ENCODE data around the gene TK1.

The TK1 gene

GRCh38 chr17:78131172-78132083 lies 55.4 kb downstream of the TK1 start:
- peak; percentile 83 for DNase-seq
- Mint-ChIP-seq H3K36me3 (ENCODE audit: low read depth) (peaks cover 59% of the 10 kb centered on the region), H3K27me3 (no peaks in the 10 kb centered on the region), H3K27ac (peak overlapping the region; percentile 97), H3K9me3 (no peaks in the 10 kb centered on the region), H3K4me1 (ENCODE audit: low read depth) (peaks cover 71% of the 10 kb centered on the region), H3K4me3 (peak overlapping the region; percentile 93)

- DNase-seq, result peak; percentile 76
- no peaks in the 10 kb centered on the region for H3K27me3 Mint-ChIP-seq
- H3K9me3 Mint-ChIP-seq, result no peaks in the 10 kb centered on the region
- peaks cover 70% of the 10 kb centered on the region for H3K4me1 Mint-ChIP-seq (ENCODE audit: low read depth)
- H3K36me3 Mint-ChIP-seq (ENCODE audit: low read depth), result peaks cover 54% of the 10 kb centered on the region
- H3K4me3 Mint-ChIP-seq, result peak within 1 kb of the TSS; percentile 93
- peak within 1 kb of the TSS; percentile 97 for H3K27ac Mint-ChIP-seq
Observed at GRCh38 chr17:78130437-78131101, 56.3 kb downstream of the TK1 start, which contains the start of gene TMC8. TSS of gene TMC8 (plus strand) at chr17:78130771. CDS start at chr17:78131589, 818 bp downstream.

GRCh38 chr17:78130090-78130436 lies 56.8 kb downstream of the TK1 start:
- H3K4me1 Mint-ChIP-seq (ENCODE audit: low read depth), result peaks cover 67% of the 10 kb centered on the region

DNA sequence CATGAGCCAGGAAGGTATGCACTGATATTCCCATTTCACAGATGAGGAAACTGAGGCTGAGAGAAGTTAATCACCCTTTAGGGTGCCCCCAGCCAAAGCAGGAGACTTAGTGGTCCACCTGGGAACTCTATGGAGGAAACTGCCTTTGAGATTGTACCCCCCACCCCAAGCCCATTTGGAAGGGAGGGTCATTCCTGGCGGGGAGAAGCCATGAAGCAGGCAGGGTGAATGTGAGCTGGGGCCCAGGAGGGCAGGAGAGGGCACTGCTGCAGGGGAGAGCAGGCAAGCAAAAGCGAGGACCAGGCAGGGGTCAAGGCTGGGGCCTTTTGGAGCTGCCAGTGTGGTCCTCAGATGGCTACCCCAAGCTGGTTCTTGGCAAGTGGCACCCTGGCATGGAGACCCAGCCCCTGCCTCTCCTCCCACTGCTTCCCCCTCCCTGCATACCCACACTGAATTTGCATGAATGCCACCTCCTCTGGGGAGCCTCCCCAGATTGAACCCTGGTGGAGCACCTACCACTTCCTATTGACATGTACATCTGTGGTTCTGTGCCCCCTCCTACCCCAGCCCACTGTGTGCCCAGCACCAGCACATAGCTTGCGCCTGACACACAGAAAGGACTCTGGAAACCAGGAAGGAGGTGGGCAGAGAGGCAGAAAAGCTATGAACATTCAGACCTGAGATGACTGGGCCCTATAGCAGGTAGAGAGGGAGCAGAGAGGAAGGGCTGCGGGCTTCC lies 57.3 kb downstream of the TK1 start:
- Mint-ChIP-seq H3K27ac (peak overlapping the region; percentile 97), H3K4me1 (ENCODE audit: low read depth) (peaks cover 66% of the 10 kb centered on the region), H3K9me3 (no peaks in the 10 kb centered on the region), H3K36me3 (ENCODE audit: low read depth) (peaks cover 47% of the 10 kb centered on the region), H3K4me3 (peak overlapping the region; percentile 93), H3K27me3 (no peaks in the 10 kb centered on the region)
- DNase-seq, result peak; percentile 54

More at GRCh38 chr17:78130090-78130436, 56.8 kb downstream of the TK1 start:
- Mint-ChIP-seq H3K36me3 (ENCODE audit: low read depth) (peaks cover 50% of the 10 kb centered on the region), H3K27ac (peak overlapping the region; percentile 97), H3K4me3 (peak overlapping the region; percentile 93), H3K27me3 (no peaks in the 10 kb centered on the region), H3K9me3 (no peaks in the 10 kb centered on the region)
- DNase-seq, result no peak

DNA sequence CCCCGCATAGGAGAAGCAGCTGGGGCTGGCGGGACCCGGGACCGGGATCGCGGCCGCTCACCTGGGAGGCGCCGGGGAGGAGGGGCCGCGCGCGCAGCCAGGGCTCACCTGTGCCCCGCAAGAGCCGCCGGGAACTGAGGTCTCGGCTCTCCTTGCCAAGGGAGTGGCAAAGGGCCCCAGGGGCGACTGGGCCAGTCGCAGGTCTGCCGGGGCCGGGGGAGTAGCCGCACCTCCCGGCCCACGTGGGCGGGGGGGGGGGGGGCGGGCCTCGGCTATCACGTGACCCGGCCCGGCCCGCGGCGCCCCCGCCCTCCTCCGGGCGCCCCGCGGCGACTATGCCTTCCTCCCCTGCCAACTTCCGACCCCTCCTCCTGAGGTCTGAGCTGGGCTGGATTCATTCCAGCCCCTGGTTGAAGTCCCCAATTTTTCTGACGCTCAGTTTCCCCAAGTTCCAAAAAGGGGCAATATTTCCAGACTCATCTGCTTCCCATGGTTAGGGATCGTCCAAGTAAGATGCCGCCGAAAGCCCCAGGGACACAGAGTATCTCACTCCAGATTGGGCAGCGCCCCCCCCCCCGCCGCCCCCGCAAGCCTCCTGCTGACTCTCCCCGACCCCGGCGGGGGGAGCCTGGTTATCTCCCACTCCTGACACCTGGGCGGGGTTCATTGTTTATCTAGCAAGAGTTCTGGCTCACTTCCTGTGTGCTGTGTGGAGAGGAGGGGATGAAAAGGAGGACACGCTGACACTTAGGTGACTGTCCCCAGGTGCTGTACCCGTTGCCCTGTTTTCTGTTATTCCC lies 58.1 kb downstream of the TK1 start, which contains the start of gene TMC6:
Gene TMC6 (minus strand): TSS at position 205 of the 800 bp plus-strand sequence. CDS start 1,923 bp downstream, outside the sequence.
- peak; percentile 76 for DNase-seq
- H3K4me1 Mint-ChIP-seq (ENCODE audit: low read depth), result peaks cover 66% of the 10 kb centered on the region
- peaks cover 47% of the 10 kb centered on the region for H3K36me3 Mint-ChIP-seq (ENCODE audit: low read depth)
- no peaks in the 10 kb centered on the region for H3K9me3 Mint-ChIP-seq
- peak within 1 kb of the TSS; percentile 97 for H3K27ac Mint-ChIP-seq
- no peaks in the 10 kb centered on the region for H3K27me3 Mint-ChIP-seq
- H3K4me3 Mint-ChIP-seq, result peak within 1 kb of the TSS; percentile 93

GRCh38 chr17:78127888-78128550 lies 58.8 kb downstream of the TK1 start:
- H3K9me3 Mint-ChIP-seq, result no peaks in the 10 kb centered on the region
- H3K4me1 Mint-ChIP-seq (ENCODE audit: low read depth), result peaks cover 64% of the 10 kb centered on the region
- peaks cover 47% of the 10 kb centered on the region for H3K36me3 Mint-ChIP-seq (ENCODE audit: low read depth)
- H3K27ac Mint-ChIP-seq, result peak overlapping the region; percentile 92
- H3K27me3 Mint-ChIP-seq, result no peaks in the 10 kb centered on the region
- DNase-seq, result peak; percentile 60
- peak overlapping the region; percentile 89 for H3K4me3 Mint-ChIP-seq

- peak; percentile 76 for DNase-seq
- Mint-ChIP-seq H3K4me1 (ENCODE audit: low read depth) (peaks cover 65% of the 10 kb centered on the region), H3K4me3 (peak overlapping the region; percentile 89), H3K27ac (peak overlapping the region; percentile 92), H3K36me3 (ENCODE audit: low read depth) (peaks cover 48% of the 10 kb centered on the region), H3K9me3 (no peaks in the 10 kb centered on the region), H3K27me3 (no peaks in the 10 kb centered on the region)
Observed at GRCh38 chr17:78127239-78127887, 59.5 kb downstream of the TK1 start.

GRCh38 chr17:78126895-78127238 lies 60.0 kb downstream of the TK1 start:
- DNase-seq, result no peak
- H3K4me3 Mint-ChIP-seq, result peak overlapping the region; percentile 89
- peak overlapping the region; percentile 92 for H3K27ac Mint-ChIP-seq
- peaks cover 53% of the 10 kb centered on the region for H3K36me3 Mint-ChIP-seq (ENCODE audit: low read depth)
- no peaks in the 10 kb centered on the region for H3K27me3 Mint-ChIP-seq
- peaks cover 70% of the 10 kb centered on the region for H3K4me1 Mint-ChIP-seq (ENCODE audit: low read depth)
- H3K9me3 Mint-ChIP-seq, result no peaks in the 10 kb centered on the region

DNA sequence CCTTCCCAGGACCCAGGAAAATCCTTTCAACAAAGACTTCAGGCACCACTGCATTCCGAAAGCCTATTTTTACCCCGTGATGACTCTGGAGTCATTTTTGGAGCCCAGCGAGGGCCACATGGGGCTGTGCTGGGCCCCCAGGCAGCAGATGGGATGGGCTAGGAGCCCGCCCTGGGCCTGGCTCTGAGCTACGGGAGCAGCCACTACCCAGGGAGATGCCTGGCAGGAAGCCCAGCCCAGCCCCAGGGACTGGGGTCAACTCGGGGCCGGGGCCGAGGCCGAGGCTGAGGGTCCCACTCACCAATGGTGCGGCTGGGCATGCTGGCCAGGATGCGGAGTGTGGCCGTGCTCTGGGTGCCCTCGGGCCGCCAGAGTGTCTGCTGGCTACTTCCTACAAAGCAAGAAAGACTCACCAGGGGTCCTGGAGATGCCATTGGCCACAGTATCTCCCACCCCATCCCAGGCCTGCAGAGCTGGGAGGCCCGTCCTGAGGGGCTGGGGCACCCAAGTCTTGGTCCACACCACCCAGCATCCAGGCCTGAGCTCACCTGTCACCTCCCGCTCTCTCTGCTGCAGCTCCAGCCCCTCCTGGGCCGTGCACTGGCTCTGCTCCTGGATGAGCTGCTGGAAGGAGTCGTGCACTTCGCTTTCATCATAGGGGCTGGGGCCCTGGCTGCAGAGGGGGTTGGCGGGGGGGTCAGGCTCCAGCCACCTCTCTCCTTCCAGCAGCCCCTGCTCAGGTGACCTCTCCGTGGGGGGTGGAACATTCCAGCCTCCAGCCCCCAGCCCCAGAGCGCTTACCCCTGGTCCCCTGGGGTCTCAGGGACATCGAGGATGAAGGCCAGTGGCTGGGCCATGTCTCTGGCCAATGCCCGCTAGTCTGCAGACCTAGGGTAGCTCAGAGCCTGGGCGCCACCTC lies 60.6 kb downstream of the TK1 start:
- peak; percentile 56 for DNase-seq
- H3K27me3 Mint-ChIP-seq, result no peaks in the 10 kb centered on the region
- no peaks in the 10 kb centered on the region for H3K9me3 Mint-ChIP-seq
- peak overlapping the region; percentile 89 for H3K4me3 Mint-ChIP-seq
- H3K4me1 Mint-ChIP-seq (ENCODE audit: low read depth), result peaks cover 76% of the 10 kb centered on the region
- H3K27ac Mint-ChIP-seq, result peak overlapping the region; percentile 92
- peaks cover 59% of the 10 kb centered on the region for H3K36me3 Mint-ChIP-seq (ENCODE audit: low read depth)

DNA sequence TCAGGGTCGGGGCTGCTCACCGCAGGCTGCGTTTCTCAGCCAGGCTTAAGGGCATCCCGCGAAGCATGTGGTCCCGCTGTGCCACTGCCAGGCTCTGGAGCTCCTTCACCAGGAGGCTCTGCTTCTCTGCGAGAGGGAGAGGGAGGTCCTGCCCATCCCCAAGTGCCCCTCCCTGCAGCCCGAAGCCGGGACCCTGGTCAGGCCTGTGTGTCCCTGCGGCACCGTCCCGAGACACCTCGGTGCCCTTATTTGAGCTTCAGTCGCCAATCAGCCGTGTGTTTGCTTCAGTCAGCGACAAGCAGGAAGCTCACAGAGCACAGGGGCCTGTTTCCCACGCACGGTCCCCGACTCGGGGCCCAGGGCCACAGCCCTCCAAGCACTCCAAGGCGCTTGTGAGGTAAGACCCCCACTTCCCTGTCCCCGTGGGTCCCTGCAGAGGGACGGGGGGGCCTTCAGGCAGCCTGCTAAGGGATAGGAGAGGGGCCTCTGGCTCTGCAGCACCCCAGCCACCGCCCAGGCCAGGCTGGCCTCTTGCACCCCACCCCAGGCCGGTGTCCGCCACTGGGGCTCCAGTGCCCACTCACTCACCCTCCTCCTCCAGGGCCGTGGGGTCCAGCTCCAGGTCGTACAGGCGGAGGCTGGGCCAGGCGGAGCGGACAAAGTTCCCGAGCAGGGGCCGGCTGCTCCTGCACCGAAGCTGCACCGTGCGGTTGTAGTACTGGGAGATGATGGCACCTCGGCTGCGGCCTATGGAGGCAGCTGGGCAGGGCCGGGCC lies 61.5 kb downstream of the TK1 start:
- peak overlapping the region; percentile 89 for H3K4me3 Mint-ChIP-seq
- H3K36me3 Mint-ChIP-seq (ENCODE audit: low read depth), result peaks cover 61% of the 10 kb centered on the region
- DNase-seq, result peak; percentile 78
- H3K9me3 Mint-ChIP-seq, result no peaks in the 10 kb centered on the region
- no peaks in the 10 kb centered on the region for H3K27me3 Mint-ChIP-seq
- H3K4me1 Mint-ChIP-seq (ENCODE audit: low read depth), result peaks cover 77% of the 10 kb centered on the region
- H3K27ac Mint-ChIP-seq, result peak overlapping the region; percentile 71

DNA sequence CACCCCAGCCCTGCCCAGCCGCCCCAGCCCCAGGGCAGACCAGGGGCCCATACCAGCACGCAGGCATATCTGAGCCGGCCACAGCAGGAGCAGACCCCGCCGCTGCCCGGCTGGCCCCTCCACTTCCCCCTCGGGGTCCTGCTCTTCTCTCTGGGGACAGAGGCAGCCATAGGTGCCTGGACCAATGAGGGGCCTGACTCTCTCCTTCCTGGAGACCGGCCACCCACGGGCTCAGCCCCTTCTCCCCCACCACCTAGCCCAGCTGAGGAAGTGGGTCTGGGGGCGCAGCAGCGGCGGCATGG lies 62.1 kb downstream of the TK1 start:
- no peaks in the 10 kb centered on the region for H3K9me3 Mint-ChIP-seq
- H3K27me3 Mint-ChIP-seq, result no peaks in the 10 kb centered on the region
- peak overlapping the region; percentile 71 for H3K27ac Mint-ChIP-seq

More for the DNA sequence above, 62.1 kb downstream of the TK1 start:
- H3K4me1 Mint-ChIP-seq (ENCODE audit: low read depth), result peaks cover 73% of the 10 kb centered on the region
- DNase-seq, result no peak
- peaks cover 65% of the 10 kb centered on the region for H3K36me3 Mint-ChIP-seq (ENCODE audit: low read depth)
- H3K4me3 Mint-ChIP-seq, result peak overlapping the region; percentile 89

Measured in activated T-cell treated with anti-CD3 and anti-CD28 coated beads, Interleukin-2, amount 50 U/mL, for 24 hours (primary cell).